ENCODE results near the gene HES1. TPM values are rescaled to one million over a fixed set of nuclear protein-coding genes. Genes with fewer than 3 reads are reported as not detected.

The HES1 gene
- total and polyA plus RNA-seq, 9 of the 15 experiments (the other 6 are each of a cell fraction or from before 2014, with no cell fraction given) = 3.4 to 37.0 (median 19.3) TPM

DNA sequence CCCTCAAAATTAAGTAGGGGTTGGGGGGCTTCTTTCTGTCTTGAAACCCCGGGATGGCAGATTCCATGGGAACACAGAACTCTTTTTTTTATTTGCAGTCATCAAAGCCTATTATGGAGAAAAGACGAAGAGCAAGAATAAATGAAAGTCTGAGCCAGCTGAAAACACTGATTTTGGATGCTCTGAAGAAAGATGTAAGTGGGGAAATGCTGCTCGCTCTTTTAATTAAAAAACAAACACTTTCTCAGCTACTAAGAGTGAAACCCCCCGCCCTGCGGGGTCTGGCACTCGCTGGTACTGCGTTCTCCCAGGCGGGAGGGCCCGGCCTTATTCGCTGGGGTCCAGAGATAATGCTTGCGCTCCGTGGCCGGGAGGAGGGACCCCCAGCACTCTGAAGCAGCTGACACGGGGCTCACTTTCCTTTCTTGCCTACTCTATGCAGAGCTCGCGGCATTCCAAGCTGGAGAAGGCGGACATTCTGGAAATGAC, 615 bp downstream of the HES1 start (continued):
- TF ChIP-seq, protein P1, sequence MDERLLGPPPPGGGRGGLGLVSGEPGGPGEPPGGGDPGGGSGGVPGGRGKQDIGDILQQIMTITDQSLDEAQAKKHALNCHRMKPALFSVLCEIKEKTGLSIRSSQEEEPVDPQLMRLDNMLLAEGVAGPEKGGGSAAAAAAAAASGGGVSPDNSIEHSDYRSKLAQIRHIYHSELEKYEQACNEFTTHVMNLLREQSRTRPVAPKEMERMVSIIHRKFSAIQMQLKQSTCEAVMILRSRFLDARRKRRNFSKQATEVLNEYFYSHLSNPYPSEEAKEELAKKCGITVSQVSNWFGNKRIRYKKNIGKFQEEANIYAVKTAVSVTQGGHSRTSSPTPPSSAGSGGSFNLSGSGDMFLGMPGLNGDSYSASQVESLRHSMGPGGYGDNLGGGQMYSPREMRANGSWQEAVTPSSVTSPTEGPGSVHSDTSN (CRISPR knock-in tag; IDR thresholded peaks at IDR 0.05; ENCODE audit: low read depth) = no peak
- TF ChIP-seq, protein P1 (tag; conservative IDR thresholded peaks at IDR 0.05; ENCODE audit: low read depth) = no peak
- no peak for TF ChIP-seq TAF15 (IDR thresholded peaks at IDR 0.05; ENCODE audit: low read depth, low read length)
- TF ChIP-seq, protein P2, sequence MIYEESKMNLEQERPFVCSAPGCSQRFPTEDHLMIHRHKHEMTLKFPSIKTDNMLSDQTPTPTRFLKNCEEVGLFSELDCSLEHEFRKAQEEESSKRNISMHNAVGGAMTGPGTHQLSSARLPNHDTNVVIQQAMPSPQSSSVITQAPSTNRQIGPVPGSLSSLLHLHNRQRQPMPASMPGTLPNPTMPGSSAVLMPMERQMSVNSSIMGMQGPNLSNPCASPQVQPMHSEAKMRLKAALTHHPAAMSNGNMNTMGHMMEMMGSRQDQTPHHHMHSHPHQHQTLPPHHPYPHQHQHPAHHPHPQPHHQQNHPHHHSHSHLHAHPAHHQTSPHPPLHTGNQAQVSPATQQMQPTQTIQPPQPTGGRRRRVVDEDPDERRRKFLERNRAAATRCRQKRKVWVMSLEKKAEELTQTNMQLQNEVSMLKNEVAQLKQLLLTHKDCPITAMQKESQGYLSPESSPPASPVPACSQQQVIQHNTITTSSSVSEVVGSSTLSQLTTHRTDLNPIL (CRISPR knock-in tag; IDR thresholded peaks at IDR 0.05) = 0 out of 2 replicates have a peak, but pooled peaks have one; percentile 68
- no peak for TF ChIP-seq ZNF41 (CRISPR knock-in tag; conservative IDR thresholded peaks at IDR 0.05)
- TF ChIP-seq PTBP1 (IDR thresholded peaks at IDR 0.05; ENCODE audit: low read depth, low read length) = 0 out of 2 replicates have a peak, but pooled peaks have one; percentile 7
